Activated CD4-positive, alpha-beta memory T cell treated with anti-CD3 and anti-CD28 coated beads for 36 hours (primary cell): ENCODE data around the gene SSX2IP. TPM values are rescaled to one million over a fixed set of nuclear protein-coding genes. Genes with fewer than 3 reads are reported as not detected.
"Not testable (repeated sequence)": the region's sequence is repeated elsewhere in the genome, so short reads cannot be mapped to it uniquely, and the experiment has no call there.

ENCODE experiments used
- CTCF ChIA-PET: fragments of 350-600 bp; sonication (Branson Sonifier 250); formaldehyde crosslinking; loops from one replicate; lab custom pipeline; 2021; ENCODE audit warnings: antibody characterized with exemption, inconsistent platforms; lab: Charles Lee
- POLR2A ChIA-PET: fragments of 350-600 bp; sonication (Branson Sonifier 250); formaldehyde crosslinking; loops from one replicate; lab custom pipeline; 2021; ENCODE audit warnings: antibody characterized with exemption; lab: Charles Lee
- DNase-seq: peaks from one replicate; pipeline ENCODE4 v3.0.0-alpha.2; 2020
- H3K27ac Mint-ChIP-seq: one replicate; pipeline ENCODE4 v1.8.0; 2021; ENCODE audit warnings: mixed read lengths
- H3K27me3 Mint-ChIP-seq: one replicate; pipeline ENCODE4 v1.8.0; 2021; ENCODE audit warnings: mixed read lengths
- H3K36me3 Mint-ChIP-seq: one replicate; pipeline ENCODE4 v1.8.0; 2021; ENCODE audit warnings: mixed read lengths
- H3K4me1 Mint-ChIP-seq: one replicate; pipeline ENCODE4 v1.8.0; 2021; ENCODE audit warnings: low read depth, mixed read lengths
- H3K4me3 Mint-ChIP-seq: one replicate; pipeline ENCODE4 v1.8.0; 2021; ENCODE audit warnings: mild to moderate bottlenecking, mixed read lengths
- H3K9me3 Mint-ChIP-seq: one replicate; pipeline ENCODE4 v1.8.0; 2021; ENCODE audit warnings: mixed read lengths
- intact Hi-C: fragments of 100-400 bp; cut with micrococcal nuclease; formaldehyde crosslinking; loops from one replicate; pipeline ENCODE4 v1.15.1; 2023
- total RNA-seq, 2 experiments: library from RNA; stranded (reverse); gene quantifications; one replicate each; pipeline ENCODE4 v1.2.3, GENCODE V29; 2021

SSX2IP gene
- total RNA-seq, 2 experiments from 2014 or later: 10.9 to 11.6 TPM

DNA sequence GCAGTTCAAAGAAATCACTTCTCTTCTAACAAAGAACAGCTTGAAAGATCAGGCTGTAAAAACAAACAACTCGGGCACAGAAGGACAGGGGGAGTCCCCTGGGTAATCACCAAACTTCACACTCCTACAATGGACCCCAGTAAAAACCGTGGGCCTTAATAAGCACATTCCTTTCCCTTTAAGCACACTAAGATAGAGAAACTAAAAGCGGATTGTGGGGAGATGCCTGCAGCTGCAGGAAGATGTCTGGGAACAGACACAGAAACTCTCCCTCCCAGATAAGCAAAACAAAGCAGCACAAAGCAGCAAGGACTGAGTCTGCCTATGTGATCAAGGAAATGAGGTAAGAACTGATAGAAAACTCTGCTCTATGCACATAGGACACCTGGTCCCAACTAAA, 78.5 kb downstream of the SSX2IP start:
- ChIA-PET POLR2A (no interaction called here), CTCF (interaction anchor here (1.3 to 1.5 kb wide), 2 partner anchors 9 to 113 kb away, joined by 4 to 6 read pairs; no protein-coding TSS in a partner anchor)
- intact Hi-C loops: no loop called here
- Mint-ChIP-seq H3K9me3 (peaks cover 19% of the 10 kb centered on the region), H3K36me3 (peaks cover 6% of the 10 kb centered on the region), H3K27me3 (peaks cover 4% of the 10 kb centered on the region), H3K27ac (peak overlapping the region; percentile 54), H3K4me3 (no peak overlapping the region), H3K4me1 (peaks cover 8% of the 10 kb centered on the region)
- no peak for DNase-seq

DNA sequence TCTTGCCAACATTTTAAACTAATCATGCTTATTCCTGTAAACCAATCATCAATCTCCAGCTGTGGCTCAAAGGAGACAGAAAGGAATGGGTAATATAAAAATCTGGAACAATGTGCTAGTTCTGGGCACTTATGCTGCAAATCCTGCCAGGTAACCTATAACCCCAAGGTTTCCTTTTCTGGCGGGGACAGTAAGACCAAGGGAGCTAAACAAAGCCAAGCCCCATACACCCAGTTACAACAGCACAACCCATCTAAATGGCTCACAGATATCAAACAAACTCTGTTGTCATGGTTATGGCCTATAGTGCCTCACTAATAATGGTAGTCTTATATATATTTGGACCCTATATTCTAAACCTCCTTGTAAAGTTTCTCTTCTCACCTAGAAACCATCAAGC, 79.2 kb downstream of the SSX2IP start:
- DNase-seq: no peak
- Mint-ChIP-seq H3K4me1 (peaks cover 8% of the 10 kb centered on the region), H3K36me3 (peaks cover 11% of the 10 kb centered on the region), H3K4me3 (no peak overlapping the region), H3K27ac (no peak overlapping the region), H3K27me3 (peaks cover 4% of the 10 kb centered on the region), H3K9me3 (peaks cover 25% of the 10 kb centered on the region)
- intact Hi-C loops: no loop called here
- ChIA-PET POLR2A (no interaction called here), CTCF (interaction anchor here (0.6 to 1.5 kb wide), 4 partner anchors 9 to 113 kb away, joined by 3 to 6 read pairs (median 4); no protein-coding TSS in a partner anchor)

DNA sequence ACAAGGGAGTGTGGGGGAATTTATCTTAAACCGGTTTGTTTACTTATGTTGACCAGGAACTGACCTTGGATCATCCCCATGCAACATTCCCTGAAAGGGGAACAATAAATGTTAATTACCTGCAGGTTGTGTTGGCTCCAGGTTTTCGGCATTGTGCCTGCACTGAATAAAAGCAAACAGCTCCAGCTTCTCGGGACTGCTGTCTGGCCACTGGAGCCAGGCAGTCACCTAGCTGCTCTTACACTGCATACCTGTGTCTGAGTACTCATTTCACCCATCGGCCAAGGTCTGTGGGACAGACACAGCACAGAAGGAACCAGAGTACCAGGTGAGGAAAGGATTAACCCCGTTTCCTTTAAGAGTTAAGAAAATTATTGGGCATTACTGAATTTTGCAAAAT, 83.3 kb downstream of the SSX2IP start:
- DNase-seq: no peak
- no peak overlapping the region for H3K4me3 Mint-ChIP-seq
- H3K9me3 Mint-ChIP-seq: peaks cover 35% of the 10 kb centered on the region
- peaks cover 2% of the 10 kb centered on the region for H3K27me3 Mint-ChIP-seq
- ChIA-PET CTCF (no interaction called here), POLR2A (interaction anchor here (0.9 kb wide), 1 partner anchor 12 kb away, joined by 4 read pairs; no protein-coding TSS in a partner anchor)
- H3K36me3 Mint-ChIP-seq: peaks cover 18% of the 10 kb centered on the region
- no peak overlapping the region for H3K27ac Mint-ChIP-seq
- intact Hi-C loops: no loop called here
- peaks cover 7% of the 10 kb centered on the region for H3K4me1 Mint-ChIP-seq

DNA sequence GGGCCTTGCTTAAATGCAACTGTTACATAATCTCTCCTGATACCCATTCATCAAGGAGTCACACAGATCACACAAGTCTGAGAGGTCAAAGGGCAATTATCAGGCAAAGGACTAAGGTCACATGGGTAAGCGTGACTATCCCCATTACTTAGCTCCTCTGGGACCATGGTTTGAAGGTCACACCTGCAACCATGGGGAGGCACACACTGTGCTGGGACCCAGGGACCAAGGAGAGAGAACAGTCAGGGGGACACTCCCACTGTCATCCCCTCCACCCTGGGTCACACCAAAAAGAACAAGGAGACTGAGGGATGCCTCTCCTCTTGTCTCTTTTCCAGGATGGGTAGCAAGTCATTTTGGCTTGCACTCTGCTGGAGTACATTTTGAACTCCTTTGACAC, 85.1 kb downstream of the SSX2IP start:
- ChIA-PET POLR2A (interaction anchor here (1.0 kb wide), 1 partner anchor 125 kb away, joined by 3 read pairs; no protein-coding TSS in a partner anchor), CTCF (no interaction called here)
- no peak overlapping the region for H3K27ac Mint-ChIP-seq
- no peaks in the 10 kb centered on the region for H3K27me3 Mint-ChIP-seq
- H3K9me3 Mint-ChIP-seq: peaks cover 28% of the 10 kb centered on the region
- intact Hi-C loops: no loop called here
- DNase-seq: no peak
- no peak overlapping the region for H3K4me3 Mint-ChIP-seq
- H3K36me3 Mint-ChIP-seq: peaks cover 18% of the 10 kb centered on the region
- H3K4me1 Mint-ChIP-seq: peaks cover 7% of the 10 kb centered on the region

DNA sequence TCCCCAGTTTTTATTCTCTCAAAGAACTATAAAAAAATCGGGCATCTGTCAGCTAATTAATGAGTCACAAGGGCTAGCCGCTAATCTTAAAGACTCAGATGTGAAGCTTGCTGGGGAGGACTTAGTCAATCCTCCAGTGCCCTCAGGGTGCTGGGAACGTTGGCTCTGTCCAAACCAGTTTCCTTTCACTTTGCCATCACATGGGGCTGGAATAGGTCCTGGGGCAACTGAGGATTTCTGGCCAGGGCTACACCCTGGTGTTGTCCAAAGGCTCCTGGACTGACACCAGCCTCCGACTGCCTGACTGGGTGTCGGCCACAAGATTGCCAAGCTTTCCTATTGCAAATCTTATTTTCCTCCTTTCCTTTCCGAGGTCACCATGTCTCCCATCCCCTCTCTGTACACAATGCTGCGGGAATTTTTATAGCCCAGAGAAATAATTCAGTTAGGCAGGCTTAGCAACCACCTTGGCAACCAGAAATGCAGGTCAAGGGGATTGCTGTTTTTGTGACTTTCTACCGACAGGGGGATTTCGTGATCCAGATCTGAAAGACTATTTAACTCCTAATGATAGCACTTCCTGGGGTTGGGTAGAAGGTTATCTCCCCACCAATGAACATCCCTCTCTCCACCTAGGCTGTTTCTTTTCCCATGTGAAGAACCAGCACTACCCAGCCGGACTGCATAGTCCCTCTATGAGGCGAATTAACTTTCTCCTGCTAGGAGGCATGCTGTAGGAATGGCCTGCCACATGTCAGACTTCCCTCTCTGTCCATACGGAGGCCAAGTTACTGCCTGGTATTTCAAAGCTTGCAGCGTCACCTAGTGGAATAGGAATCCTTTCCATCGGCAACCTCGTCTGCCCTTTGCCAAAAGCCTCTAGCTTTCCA, 86.1 kb downstream of the SSX2IP start:
- intact Hi-C loops: no loop called here
- ChIA-PET CTCF (interaction anchor here (1.8 kb wide), 1 partner anchor 16 kb away, joined by 4 read pairs; no protein-coding TSS in a partner anchor), POLR2A (no interaction called here)
- peaks cover 17% of the 10 kb centered on the region for H3K4me1 Mint-ChIP-seq
- peaks cover 28% of the 10 kb centered on the region for H3K9me3 Mint-ChIP-seq
- no peak overlapping the region for H3K27ac Mint-ChIP-seq
- no peaks in the 10 kb centered on the region for H3K27me3 Mint-ChIP-seq
- no peak for DNase-seq
- H3K4me3 Mint-ChIP-seq: no peak overlapping the region
- H3K36me3 Mint-ChIP-seq: peaks cover 18% of the 10 kb centered on the region

DNA sequence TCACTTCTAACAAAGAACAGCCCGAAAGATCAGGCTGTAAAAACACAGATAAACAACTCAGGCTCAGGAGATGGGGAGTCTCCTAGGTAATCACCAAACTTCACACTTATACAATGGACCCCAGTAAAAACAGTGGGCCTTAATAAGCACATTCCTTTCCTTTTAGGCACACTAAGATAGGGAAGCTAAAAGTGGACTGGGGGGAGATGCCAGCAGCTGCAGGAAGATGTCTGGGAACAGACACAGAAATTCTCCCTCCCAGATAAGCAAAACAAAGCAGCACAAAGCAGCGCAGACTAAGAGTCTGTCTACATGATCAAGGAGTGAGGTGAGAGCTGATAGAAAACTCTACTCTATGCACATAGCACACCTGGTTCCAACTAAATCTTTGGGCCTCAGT, 87.0 kb downstream of the SSX2IP start:
- CTCF ChIA-PET: interaction anchor here (1.8 kb wide), 1 partner anchor 17 kb away, joined by 4 read pairs; no protein-coding TSS in a partner anchor
- POLR2A ChIA-PET: interaction anchor here (0.6 kb wide), 1 partner anchor 10 kb away, joined by 3 read pairs; no protein-coding TSS in a partner anchor
- Mint-ChIP-seq H3K27ac (no peak overlapping the region), H3K4me3 (no peak overlapping the region), H3K4me1 (peaks cover 26% of the 10 kb centered on the region), H3K36me3 (peaks cover 18% of the 10 kb centered on the region), H3K9me3 (peaks cover 28% of the 10 kb centered on the region), H3K27me3 (no peaks in the 10 kb centered on the region)
- DNase-seq: no peak
- intact Hi-C loops: no loop called here

DNA sequence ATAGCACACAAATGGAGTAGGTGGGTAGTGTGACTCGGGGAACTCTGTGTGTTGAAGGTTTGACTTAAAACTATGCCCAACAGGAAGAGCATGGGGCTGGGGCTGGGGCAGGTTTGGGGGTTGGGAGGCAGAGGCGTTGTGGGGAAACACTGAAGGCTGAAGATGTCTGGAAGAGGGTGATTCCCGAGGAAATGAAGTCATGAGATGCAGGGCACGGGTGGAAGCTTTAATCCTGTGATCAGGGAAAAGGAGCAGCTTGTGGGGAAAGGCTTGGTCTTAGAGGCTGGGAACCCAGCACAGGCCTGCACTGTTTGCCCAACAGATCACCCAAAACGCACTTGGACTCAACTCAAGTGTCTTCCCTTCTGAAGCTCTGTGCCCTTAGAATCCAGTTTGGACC, 89.5 kb downstream of the SSX2IP start:
- Mint-ChIP-seq H3K4me3 (no peak overlapping the region), H3K36me3 (peaks cover 11% of the 10 kb centered on the region), H3K9me3 (peaks cover 20% of the 10 kb centered on the region), H3K4me1 (peaks cover 29% of the 10 kb centered on the region), H3K27ac (no peak overlapping the region), H3K27me3 (peaks cover 2% of the 10 kb centered on the region)
- intact Hi-C loops: no loop called here
- POLR2A ChIA-PET: no interaction called here
- CTCF ChIA-PET: interaction anchor here (0.6 to 2.0 kb wide), 4 partner anchors 27 to 158 kb away, joined by 3 to 8 read pairs (median 5); partner anchors contain the start of gene CTBS
- DNase-seq: no peak

DNA sequence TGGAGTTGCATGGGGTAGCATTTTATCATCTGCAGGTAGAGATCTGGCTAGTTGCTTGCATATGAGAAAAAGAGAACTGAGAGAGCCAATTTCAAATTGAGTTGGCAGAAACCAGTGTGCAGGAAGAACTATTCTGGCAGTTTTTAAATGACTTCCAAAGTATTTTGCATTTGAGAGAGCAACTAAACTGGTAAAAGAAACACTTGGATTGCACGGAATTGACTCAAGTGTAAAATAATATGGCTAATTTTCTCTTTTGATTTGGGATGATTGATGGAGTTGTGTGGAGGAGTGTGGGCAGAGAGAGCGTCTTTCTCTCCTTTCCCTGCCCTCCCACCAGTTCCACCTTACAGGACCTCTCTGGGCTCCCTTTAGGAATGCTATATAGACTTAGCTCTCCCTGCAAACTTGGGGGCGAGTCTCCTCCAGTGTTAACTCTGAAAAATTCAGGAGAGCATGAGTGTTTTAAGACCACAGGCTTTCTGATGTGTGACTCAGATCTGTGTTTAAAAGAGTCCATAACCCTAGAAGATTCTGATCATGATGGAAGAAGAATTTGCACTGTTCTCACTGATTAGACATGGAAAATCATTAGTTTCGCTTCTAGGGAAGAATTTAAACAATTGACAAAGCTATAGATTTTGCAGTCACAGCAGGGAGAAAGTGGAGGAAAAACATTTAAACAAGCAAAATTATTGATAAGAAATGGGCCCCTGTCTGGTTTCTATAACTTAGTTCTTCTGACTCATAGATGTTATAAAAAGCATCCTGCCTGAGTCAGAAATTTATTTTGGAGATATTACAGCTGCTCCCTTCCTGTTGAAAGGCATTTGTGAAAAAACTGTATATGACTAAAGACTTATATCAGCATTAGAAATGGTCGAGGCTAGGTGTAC, 91.2 kb downstream of the SSX2IP start:
- peaks cover 2% of the 10 kb centered on the region for H3K27me3 Mint-ChIP-seq
- H3K4me1 Mint-ChIP-seq: peaks cover 29% of the 10 kb centered on the region
- H3K4me3 Mint-ChIP-seq: peak overlapping the region; percentile 27
- intact Hi-C loops: loop anchor here (1.0 kb wide), 3 partner anchors 20 to 93 kb away; partner anchors contain the start of genes GNG5 and SPATA1
- no peaks in the 10 kb centered on the region for H3K36me3 Mint-ChIP-seq
- DNase-seq: no peak
- POLR2A ChIA-PET: interaction anchor here (1.1 to 2.1 kb wide), 3 partner anchors 20 to 26 kb away, joined by 4 to 17 read pairs (median 6); partner anchors contain the start of gene CTBS
- H3K27ac Mint-ChIP-seq: peak overlapping the region; percentile 76
- CTCF ChIA-PET: interaction anchor here (0.6 to 2.0 kb wide), 9 partner anchors 19 to 457 kb away, joined by 3 to 9 read pairs (median 4); partner anchors contain the start of gene CTBS
- peaks cover 5% of the 10 kb centered on the region for H3K9me3 Mint-ChIP-seq

DNA sequence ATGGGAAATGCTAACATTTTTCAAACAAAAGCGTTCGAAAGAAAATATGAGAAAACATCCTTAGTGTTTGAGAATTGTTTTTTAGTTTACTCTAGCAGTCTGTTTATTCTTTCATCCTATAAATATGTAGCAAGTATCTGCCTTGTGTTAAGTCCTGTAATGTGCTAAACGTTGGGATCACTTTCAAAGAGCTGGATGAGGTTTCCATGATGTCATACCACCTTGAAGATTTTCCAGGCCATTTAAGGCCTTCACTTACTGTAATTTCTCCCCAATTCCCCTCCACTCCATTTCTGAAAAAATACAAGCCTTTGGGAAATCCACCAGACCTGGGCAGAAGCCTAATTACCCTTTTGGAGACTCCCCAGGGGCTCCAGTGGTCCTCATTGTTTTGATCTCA, 91.8 kb downstream of the SSX2IP start:
- Mint-ChIP-seq H3K27me3 (peaks cover 3% of the 10 kb centered on the region), H3K4me1 (peaks cover 29% of the 10 kb centered on the region), H3K27ac (no peak overlapping the region), H3K4me3 (no peak overlapping the region), H3K9me3 (peaks cover 5% of the 10 kb centered on the region), H3K36me3 (no peaks in the 10 kb centered on the region)
- intact Hi-C loops: no loop called here
- POLR2A ChIA-PET: interaction anchor here (2.1 kb wide), 1 partner anchor 24 kb away, joined by 17 read pairs; the partner anchor contains the start of gene CTBS
- DNase-seq: no peak
- CTCF ChIA-PET: interaction anchor here (1.7 kb wide), 2 partner anchors 21 to 22 kb away, joined by 4 to 9 read pairs; no protein-coding TSS in a partner anchor

DNA sequence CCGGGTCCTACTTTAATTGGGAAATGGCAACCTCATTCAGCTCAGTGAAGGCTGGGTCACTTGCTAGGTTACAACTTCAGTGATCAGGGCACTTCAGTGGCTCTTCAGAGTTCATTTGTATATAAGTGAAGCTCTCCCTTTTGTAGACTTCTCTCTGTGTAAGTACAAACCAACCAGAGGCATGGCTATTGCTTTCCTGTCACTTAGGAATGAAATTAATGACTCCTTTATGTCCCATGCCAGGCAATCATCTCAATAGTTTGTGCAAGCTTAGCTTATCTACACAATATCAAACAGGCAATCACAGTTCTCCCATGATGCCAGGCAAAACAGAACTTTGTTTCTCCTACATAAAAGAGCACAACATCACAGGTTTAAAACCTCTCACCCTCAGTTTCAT, 93.2 kb downstream of the SSX2IP start:
- POLR2A ChIA-PET: no interaction called here
- peaks cover 8% of the 10 kb centered on the region for H3K27me3 Mint-ChIP-seq
- H3K36me3 Mint-ChIP-seq: no peaks in the 10 kb centered on the region

DNA sequence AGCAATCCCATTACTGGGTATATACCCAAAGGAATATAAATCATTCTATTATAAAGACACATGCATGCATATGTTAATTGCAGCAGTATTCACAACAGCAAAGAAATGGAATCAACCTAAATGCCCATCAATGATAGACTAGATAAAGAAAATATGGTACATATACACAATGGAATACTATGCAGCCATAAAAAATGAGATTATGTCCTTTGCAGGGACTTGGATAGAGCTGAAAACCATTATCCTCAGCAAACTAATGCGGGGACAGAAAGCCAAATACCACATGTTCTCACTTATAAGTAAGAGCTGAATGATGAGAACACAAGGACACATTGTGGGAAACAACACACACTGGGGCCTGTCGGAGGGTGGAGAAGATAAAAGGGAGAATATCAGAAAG, 95.3 kb downstream of the SSX2IP start:
- H3K9me3 Mint-ChIP-seq, CTCF ChIA-PET, H3K36me3 Mint-ChIP-seq, H3K27ac Mint-ChIP-seq, DNase-seq, POLR2A ChIA-PET, H3K4me3 Mint-ChIP-seq, intact Hi-C loops: not testable (repeated sequence)
- Mint-ChIP-seq H3K4me1 (peaks cover 20% of the 10 kb centered on the region), H3K27me3 (peaks cover 16% of the 10 kb centered on the region)

More for the DNA sequence above, 93.2 kb downstream of the SSX2IP start:
- Mint-ChIP-seq H3K4me1 (peaks cover 29% of the 10 kb centered on the region), H3K9me3 (peaks cover 9% of the 10 kb centered on the region), H3K27ac (no peak overlapping the region), H3K4me3 (no peak overlapping the region)
- DNase-seq: no peak
- intact Hi-C loops: no loop called here
- CTCF ChIA-PET: interaction anchor here (1.3 kb wide), 1 partner anchor 23 kb away, joined by 4 read pairs; no protein-coding TSS in a partner anchor
